GM18858 (cell line): ENCODE data around the gene KIAA1549.

Source experiments
- ATAC-seq: cut with Tn5 transposase; IDR thresholded peaks from one replicate; pipeline ENCODE4 v1.9.1; 2021; ENCODE audit not compliant: unreplicated experiment

KIAA1549 gene

DNA sequence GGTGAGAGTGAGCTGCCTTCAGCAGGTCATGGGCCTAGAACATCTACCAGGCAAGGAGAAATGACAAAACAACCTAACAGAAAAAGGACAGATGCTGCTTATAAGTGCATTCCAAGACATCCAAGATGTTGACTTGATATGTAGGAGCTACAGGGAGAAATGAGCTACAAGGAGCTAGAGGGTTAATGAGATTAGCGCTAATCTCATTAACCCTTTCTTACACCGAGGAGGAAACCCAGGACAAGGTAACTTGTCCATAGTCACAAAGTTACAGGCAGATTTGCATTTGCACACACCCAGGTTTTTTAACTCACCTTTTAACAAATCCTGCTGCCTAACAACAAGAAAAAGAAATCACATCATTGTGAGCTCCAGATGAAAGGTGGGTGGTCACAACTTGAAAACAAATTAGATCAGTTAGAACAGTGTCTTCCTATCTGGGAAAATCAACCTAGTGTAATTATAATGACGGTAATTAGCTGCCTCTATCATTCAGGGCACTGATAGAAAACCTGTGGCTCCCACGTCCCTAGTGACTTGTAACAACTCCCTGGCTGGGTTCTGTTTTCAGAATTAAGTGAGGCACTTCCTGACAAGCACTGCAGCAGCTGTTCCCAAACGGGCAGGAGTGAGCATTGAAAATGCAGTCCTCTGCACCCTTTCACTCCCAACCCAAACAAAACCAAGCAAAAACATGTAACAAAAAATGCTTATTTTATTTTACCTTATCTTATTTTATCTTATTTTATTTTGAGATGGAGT lies 5.7 kb downstream of the KIAA1549 start:
- no peak for ATAC-seq

DNA sequence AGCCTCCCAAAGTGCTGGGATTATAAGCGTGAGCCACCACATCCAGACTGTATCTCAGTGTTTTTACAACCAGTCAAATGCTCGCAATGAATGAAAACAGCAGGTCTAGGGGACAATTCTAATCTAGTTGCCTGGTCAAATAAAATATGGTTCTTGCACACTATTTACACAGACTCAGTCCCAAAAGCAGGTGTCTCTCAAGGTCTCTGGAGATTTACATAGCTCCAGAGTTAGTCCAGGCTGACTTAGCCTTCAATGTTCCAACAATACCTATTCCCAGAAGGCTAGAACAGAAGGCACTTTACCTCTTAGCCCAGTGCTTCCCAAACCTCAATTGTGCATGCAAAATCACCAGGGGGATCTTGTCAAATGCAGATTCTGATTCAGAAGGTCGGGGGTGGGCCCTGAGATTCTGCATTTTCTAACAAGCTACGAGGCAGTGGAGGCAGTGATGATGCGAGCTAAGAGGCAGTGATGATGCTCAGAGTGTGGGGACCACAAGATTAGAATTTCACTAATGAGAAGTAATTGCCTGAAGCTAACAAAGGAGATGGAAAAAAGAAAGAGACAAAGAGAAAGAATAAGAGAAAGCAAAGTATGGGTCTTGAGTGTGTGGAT lies 6.4 kb downstream of the KIAA1549 start:
- no peak for ATAC-seq

DNA sequence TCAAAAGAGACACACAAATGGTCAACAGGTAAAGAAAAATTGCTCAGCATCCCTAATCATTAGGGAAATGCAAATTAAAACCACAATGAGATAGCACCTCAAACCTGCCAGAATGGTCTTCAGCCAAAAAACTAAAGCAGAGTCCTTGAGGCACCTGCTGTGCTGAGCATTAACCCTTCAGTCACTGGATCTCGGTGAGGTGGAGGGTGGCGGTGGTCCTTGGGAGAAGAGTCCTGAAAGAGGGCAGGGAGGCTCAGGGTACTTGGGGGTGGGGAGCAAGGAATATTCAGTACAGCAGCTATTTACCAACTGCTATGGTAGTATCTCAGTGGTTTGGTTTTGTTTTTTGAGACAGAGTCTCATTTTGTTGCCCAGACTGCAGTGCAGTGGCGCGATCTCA lies 7.1 kb downstream of the KIAA1549 start:
- ATAC-seq: no peak

DNA sequence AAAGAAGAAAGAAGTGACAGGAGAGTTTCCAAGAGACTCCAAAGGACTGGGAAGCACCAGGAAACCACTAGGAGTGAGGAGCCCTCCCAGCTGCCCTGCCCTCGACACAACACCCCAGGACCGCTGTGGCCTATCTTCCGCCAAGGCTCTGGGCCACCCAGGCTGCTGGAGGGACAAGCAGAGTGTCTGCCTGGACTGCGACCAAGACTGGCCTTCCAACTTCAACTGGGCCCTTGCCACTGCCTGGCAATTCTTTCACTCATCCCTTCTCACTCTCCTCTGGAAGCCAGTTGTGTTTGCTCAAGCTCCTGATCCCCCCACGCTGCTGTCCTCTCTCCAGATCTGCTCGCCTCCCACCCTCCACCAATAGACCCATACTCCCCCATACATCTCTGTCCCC lies 10.2 kb downstream of the KIAA1549 start:
- ATAC-seq: no peak

DNA sequence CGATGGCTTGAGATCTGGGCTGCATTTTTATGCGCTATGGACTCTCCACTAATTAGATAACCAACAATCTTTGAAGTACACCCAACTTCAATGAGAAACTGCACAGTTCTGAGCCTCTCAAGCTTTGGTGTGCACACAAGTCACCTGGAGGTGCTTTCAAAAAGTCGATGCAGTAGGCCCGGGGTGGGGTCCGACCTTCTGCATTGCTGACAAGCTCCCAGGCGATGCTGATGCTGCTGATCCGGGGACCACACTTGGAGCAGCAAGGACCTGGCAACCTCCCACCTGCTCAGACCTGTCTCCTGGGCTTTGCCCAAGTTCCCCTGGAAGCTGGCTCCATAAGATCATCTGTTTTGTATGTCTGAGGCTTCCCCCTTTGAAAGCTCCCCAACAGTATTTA lies 10.7 kb downstream of the KIAA1549 start:
- no peak for ATAC-seq

DNA sequence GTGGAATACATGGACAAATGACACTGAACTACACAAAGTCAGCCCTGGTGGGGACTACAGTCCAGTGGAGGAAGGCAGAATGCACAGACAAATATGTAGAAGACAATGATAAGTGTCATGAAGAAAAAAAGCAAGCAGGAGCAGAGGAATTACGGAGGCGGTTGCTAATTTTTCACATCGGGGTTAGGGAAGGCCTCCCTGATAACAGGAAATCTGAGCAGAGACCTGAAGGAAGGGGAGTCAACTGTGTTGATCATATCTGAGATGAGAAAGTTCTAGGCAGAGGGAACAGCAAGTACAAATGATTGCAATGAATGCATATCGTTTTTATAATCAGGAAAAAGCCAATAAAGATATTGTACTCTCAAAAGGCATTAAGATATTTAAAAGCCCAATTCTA lies 14.0 kb downstream of the KIAA1549 start:
- no peak for ATAC-seq

DNA sequence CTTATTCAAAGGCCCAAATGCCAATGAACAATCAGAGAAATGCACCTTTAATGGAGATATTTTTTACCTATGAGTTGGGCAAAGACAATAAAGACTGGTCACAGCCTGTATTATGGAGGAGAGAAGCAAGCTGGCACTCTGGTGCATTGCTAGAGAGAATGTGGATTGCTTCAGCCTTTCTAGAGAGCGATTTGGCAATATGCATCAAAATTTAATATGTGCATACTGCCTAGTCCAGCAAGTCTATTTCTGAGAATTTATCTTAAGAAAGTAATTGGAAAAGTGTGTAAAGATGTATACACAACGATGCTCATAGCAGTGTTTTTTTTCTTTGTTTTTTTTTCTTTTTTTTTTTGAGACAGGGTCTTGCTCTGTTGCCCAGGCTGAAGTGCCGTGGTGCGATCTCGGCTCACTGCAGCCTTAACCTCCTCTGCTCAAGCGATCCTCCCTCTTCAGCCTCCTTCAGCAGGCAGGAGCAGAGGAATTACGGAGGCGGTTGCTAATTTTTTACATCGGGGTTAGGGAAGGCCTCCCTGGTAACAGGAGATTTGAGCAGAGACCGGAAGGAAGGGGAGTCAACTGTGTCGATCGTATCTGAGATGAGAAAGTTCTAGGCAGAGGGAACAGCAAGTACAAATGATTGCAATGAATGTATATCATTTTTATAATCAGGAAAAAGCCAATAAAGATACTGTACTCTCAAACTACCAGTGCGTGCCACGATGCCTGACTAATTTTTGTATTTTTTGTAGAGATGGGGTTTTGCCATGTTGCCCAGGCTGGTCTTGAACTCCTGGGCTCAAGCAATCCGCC lies 16.4 kb downstream of the KIAA1549 start:
- ATAC-seq: no peak

DNA sequence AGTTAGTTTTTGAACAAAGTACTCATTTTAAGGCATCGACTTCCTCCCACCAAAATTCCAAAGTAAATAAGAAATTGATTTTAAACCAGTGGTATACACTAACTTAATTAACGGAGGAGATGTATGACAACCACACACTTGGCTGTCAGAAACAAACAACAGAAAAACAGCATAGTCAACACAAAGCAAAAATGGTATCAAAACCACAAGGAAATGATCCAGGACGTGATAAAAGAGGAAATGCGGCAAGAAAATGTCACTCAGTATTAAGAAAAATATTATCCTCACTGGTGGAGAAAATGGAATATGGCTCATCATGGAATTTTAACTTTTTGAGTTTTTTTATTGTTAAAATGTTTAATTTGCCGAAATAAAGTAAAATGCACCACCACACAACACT lies 17.5 kb downstream of the KIAA1549 start:
- ATAC-seq: no peak

DNA sequence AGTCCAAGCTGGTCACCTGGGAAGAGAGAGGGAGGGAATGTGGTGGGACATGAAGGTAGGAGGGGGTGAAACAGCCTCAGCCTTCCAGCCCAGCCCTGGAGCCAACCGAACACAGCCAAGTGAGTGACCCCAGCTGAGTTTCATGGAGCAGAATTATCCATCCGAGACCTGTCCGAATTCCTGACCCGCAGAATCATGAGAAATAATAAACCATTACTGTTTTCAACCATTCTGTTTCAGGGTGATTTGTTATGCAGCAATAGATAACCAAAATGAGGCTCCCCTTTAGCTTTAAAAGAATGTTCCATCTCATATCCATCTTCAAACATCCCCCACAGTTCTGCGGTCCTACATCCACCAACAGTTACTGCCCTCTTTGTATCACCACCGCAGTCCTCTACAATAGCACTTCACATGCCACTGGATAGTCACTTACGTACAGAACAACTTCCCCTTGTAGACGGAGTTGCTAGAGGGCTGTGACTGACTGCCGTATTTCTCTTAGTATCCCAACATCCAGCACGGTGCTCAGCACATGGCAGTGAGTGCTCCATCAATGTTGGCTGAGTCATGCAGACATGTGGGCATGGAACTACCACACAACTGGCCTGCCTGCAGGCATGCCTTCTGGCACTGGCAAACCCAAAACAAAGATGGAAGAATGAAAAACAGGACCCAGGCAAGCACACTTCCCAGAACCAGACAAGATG lies 18.5 kb downstream of the KIAA1549 start:
- ATAC-seq: no peak

DNA sequence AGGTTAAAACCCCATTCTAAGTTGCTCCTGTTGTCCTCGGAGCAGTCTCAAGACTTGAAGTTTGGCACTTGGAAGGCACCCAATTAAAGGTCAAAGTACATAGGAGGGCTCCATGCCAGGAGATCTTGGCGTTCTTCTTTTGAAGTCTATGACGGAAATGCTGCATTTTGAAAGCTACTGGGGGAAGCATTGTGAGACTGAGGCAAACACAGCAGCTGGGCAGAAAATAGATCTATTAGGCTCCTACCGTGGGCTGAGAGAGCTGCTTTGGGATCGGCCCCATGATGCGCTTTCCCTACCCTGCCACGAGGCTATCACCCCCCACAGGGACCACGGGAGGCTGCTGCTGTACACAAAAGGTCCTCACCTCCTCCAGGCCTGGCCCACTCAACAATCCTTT lies 20.0 kb downstream of the KIAA1549 start:
- ATAC-seq: no peak

DNA sequence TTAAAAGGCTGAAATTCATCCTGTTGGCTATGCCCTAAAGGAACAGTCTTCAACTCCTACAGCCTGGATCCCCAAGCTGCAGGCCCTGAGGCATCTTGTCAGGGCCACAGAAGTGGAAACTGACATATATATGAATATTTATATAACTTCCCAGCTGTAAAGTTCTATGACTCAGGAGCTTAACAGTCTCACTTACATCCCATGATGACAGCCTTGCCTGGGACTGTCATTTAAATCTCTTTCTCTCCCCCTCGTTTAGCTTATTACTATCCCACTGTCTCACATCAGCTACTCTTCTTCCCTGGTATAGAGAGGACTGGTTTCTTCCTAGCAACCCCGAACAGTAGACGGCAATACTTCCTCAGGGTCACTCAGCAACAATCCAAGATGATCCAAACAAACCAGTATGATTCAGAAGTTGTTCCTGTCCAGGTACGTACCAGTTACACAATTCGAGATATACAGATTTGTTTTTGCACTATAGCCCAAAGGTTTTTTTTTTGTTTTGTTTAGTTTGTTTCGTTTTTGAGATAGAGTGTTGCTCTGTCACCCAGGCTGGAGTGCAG lies 22.7 kb downstream of the KIAA1549 start:
- ATAC-seq: no peak

DNA sequence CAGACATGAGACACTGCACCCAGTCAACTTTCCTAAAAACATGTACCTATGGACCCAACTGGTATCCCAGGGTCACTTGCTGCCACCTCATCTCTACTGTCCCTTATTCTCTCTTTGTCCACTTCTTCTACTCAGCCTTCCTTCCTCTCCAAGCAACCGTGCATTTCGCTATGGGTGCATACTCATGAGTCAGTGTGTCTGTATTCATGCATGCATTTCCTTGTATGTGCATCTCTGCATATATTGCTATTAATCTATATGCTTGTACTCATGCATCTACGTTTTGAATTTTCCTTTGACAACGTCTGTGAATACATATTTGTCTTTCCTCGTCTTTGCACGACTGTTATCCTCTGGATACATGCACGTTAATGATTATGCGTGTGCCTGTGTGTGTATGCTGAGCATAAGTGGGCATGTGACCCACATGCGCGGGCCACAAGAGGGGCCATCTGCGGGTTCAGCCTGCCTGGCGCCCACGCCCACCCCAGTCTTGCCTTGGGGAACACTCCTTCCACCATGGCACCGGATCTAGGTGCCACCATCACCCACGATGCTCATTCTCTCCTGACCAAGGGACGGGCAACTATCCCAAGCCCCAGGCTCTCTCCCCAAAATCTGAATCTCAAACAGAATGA lies 23.3 kb downstream of the KIAA1549 start:
- no peak for ATAC-seq

DNA sequence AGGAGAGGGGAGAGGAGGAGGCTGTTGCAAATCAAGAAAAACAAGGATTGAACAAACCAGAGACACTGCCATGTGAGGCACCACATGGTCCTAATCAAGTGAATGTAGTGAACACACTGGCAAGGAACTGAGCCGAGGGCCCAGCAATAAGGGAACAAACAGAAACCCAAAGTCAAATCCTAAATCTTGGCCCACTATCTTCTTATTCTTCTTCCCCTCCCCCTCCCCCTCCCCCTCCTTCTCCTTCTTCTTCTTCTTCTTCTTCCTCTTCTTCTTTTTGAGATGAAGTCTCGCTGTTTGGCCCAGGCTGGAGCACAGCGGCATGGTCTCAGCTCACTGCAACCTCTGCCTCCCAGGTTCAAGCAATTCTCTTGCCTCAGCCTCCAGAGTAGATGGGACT lies 24.0 kb downstream of the KIAA1549 start:
- no peak for ATAC-seq

DNA sequence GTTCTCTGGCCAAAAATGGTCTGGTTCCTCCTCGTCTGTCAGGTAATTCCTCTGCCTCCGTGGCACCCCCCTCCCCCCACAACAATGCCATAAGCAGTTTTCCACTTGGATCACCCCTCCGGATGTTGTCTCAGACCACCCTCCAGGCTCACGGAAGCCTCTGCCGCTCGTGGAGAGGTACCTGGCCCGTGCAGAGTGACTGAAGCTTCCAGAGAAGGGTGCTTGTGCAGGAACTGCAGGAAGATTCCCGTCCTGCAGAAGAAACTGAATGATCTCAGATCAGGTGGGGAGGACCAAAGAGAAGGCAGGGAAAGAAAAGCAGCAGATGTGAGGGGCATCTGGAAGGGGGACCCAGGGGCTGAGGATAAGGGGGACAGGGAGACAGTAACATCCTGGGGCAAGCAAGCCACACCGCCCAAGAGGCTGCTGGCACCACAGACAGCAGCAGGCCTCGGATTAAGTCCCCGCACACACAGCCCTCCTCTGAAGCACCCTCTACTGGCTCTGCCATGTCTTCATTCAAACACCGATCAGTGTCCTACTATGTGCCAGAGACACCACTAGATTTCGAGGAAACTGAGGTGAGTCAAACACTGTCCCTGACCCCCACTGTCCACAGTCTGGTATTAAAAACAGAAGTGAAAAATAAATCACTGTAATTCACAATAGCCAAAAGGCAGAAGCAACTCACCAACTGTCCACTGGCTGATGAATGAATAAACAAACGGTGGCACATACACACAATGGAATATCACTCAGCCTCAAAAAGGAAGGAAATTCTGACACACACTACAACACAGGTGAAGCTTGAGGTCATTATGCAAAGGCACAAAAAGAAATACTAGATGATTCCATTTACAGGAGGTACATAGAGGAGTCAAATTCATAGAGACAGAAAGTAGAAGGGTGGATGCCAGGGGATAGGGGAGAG lies 26.4 kb downstream of the KIAA1549 start:
- ATAC-seq: no peak

DNA sequence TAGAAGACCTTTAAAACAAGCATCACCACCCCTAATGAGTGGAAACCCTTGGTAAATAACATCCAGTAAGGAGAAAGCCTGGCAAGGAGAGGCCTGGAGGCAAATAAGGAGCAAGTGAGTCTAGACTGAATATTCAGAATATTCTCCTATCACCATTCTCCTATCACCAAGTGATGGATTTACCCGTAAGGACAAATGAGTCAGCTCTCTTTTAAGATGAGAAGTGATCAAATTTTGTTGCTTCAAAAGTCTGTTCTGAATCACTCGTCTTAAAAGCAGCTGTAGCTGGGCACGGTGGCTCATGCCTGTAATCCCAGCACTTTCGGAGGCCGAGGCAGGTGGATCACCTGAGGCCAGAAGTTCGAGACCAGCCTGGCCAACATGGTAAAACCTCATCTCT lies 28.4 kb downstream of the KIAA1549 start:
- no peak for ATAC-seq

DNA sequence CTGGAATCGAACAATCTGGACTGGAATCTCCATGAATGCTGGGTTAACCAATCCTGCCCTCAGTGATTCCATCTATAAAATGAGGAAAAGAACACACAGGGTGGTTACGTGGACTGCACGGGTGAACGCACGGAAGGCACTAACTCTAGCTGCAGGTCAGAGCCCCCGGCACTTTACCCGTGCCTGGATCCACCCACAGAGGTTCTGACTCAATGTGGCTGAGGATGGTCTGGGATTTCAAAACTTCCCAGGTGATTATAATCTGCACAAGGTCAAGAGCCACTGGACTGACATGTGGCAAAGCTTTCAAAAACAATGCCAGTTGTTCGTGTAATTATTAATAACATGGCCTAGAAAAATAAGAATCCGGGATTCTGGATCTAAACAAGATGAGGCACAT lies 29.2 kb downstream of the KIAA1549 start:
- ATAC-seq: no peak

DNA sequence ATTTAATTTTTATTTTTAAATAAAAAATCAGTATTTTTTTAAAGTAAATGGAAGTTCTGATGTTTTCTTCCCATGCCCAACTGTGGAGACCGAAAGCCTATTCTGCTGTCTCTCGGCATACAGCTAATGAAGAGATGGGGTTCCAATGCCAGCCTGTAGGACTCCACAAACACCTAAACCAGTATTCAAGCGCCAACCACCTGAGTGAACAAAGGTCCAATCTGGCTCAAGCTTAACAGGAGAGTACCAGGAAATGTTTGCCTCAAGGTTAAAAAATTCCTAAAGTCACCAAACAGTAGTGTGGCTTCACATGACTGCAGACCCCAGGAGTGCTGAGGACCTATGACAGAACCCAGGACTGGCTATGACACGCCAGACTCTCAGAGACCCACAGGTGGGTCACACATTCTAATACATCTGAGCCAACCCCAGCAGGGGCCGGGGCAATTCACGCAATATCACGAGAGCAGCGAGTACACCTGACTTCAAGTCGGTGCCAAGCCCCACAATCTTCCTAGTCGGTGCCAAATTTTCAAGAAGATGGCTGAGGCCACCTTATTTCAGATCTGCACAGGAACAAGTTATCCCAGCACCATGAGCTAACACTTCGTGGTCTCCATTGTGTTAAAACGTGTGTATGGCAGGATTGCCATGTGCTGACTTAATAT lies 31.6 kb downstream of the KIAA1549 start:
- no peak for ATAC-seq

DNA sequence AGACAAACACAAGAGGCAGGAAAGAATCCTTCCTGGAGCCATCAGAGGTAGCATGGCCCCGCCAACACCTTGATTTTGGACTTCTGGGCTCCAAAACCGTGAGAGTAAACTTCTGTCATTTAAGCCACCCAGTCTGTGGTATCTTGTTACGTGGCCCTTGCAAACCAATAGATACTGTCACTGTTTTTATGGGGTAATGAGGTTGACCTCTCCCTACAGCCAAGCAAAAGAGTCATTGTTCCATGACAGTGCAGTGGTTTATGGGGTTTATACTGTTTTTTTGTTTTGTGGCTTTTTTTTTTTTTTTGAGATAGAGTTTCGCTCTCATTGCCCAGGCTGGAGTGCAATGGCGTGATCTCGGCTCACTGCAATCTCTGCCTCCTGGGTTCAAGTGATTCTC lies 32.8 kb downstream of the KIAA1549 start:
- ATAC-seq: no peak

DNA sequence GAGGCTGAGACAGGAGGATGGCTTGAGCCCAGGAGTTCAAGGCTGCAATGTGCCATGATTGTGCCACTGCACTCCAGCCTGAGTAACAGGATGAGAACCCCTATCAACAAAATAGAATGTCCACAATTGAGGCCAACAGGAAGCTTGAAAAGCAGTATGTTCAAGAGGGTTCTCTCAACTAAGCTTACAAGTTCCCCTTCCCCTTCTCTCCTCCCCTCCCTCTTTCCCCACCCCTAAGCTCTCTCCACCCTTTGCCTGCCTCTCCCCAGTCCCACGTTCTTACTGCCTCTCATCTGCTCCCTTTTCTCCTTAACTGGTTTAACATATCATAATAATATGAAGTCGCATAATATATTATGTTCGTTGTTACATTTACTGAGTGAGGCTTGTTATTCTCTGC lies 35.4 kb downstream of the KIAA1549 start:
- ATAC-seq: no peak
